CD4-positive, alpha-beta T cell treated with Interleukin-17A for 4 hours (primary cell): Measurements from ENCODE around the gene CGB2.
"Not testable (repeated sequence)": the region's sequence is repeated elsewhere in the genome, so short reads cannot be mapped to it uniquely, and the experiment has no call there.

Experiments used
- DNase-seq: peaks from one replicate; pipeline ENCODE4 v3.0.0-alpha.2; 2020; ENCODE audit warnings: mixed read lengths

The CGB2 gene

DNA sequence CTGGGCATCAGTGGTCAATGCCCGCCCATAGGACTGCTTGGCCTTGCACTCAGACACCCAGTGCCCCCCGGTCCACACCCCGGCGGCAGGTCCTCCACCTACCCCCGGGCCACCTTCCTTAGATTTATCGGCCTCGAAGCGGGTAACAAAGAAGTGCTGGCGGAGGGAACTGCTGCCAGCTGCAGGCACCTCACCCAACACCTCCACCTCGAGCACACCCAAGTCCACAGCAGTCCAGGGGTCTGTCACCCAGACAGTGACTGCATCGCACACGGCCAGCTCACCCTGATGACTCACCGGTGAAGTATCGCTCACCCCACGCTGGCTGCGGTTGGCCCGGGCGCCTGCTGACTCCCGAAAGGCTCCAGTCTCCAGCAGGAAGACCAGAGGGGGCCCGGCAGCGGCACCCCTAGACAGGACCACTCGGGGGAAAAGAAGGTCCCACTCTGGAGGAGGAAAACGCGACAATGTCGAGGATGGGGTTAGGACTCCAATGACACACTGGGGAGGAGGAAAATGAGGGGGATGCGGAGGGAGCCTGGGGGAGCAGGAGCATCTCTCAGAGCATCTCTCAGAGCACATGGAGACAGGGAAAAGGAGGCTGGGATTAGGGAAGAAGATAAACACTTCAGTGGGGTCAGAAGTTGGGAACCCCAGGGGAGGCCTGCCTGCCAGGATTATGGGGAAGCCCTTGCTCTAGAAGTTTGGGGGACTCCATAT is 7.0 kb downstream of the CGB2 start:
- DNase-seq = not testable (repeated sequence)

DNA sequence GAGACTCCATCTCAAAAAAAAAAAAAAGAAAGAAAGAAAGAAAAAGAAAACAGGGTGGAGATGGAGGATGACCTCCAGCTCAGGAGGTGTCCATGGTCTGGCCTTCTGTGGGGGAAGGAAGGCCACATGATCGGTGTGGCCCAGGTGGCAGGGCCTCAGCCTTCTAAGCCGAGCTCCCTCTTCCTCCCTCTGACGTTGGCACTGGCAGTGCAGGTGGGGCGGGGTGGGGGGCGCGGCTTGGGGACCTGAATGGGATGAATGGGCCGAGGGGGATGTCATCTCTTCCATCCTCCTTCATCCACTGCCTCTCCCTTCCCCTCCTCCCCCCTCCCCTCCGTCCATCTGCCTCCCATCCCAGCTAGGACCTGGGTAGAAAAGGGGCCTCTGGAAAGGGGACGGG is 8.0 kb downstream of the CGB2 start:
- not testable (repeated sequence) for DNase-seq

DNA sequence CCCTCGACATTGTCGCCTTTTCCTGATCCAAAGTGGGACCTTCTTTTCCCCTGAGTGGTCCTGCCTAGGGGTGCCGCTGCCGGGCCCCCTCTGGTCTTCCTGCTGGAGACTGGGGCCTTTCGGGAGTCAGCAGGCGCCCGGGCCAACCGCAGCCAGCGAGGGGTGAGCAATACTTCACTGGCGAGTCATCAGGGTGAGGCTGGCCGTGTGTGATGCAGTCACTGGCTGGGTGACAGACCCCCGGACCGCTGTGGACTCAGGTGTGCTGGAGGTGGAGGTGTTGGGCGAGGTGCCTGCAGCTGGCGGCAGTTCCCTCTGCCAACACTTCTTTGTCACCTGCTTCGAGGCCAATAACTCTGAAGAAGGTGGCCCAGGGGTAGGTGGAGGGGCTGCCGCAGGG is 10.5 kb downstream of the CGB2 start:
- DNase-seq = no peak

DNA sequence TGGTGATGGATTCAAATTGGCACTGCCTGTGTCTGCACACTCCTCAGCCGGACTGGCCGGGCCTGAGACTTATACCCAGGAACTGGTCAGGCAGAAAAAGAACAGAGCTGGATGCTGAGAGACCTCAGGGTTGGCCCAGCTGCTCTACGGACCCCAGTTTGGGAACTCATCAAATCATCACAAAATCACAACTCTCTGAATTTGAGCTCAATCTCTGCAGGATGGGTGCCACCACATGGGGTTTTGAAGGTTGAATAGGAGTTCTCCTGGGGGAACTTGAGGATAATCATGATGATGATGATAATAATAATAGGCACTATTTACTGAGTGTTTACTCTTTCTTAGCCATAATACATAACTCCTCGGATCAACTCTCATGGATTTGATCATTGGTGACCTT is 11.0 kb downstream of the CGB2 start:
- DNase-seq = not testable (repeated sequence)

DNA sequence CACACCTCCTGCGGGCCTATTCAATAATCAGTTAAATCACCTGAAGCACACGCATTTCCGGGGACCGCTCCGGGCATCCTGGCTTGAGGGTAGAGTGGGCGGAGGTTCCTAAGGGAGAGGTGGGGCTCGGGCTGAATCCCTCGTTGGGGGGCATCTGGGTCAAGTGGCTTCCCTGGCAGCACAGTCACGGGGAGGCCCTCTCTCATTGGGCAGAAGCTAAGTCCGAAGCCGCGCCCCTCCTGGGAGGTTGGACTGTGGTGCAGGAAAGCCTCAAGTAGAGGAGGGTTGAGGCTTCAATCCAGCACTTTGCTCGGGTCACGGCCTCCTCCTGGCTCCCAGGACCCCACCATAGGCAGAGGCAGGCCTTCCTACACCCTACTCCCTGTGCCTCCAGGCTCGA is 11.9 kb downstream of the CGB2 start, which contains the start of gene CGB5:
TSS of gene CGB5 (plus strand) at position 301 of the 400 bp plus-strand sequence. CDS start 362 bp downstream, outside the sequence.
- not testable (repeated sequence) for DNase-seq

DNA sequence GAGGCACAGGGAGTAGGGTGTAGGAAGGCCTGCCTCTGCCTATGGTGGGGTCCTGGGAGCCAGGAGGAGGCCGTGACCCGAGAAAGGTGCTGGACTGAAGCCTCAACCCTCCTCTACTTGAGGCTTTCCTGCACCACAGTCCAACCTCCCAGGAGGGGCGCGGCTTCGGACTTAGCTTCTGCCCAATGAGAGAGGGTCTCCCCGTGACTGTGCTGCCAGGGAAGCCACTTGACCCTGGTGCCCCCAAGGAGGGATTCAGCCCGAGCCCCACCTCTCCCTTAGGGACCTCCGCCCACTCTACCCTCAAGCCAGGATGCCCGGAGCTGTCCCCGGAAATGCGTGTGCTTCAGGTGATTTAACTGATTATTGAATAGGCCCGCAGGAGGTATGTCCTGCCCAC is 17.3 kb downstream of the CGB2 start, which contains the start of gene CGB8:
TSS of gene CGB8 (minus strand) at position 101 of the 400 bp plus-strand sequence. CDS start 372 bp downstream, outside the sequence.
- DNase-seq = not testable (repeated sequence)

DNA sequence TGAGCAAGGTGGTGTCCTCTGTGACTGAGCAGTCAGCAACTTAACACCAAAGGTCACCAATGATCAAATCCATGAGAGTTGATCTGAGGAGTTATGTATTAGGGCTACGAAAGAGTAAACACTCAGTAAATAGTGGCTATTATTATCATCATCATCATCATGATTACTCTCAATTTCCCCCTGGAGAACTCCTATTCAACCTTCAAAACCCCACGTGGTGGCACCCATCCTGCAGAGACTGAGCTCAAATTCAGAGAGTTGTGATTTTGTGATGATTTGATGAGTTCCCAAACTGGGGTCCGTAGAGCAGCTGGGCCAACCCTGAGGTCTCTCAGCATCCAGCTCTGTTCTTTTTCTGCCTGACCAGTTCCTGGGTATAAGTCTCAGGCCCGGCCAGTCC is 18.1 kb downstream of the CGB2 start:
- not testable (repeated sequence) for DNase-seq

DNA sequence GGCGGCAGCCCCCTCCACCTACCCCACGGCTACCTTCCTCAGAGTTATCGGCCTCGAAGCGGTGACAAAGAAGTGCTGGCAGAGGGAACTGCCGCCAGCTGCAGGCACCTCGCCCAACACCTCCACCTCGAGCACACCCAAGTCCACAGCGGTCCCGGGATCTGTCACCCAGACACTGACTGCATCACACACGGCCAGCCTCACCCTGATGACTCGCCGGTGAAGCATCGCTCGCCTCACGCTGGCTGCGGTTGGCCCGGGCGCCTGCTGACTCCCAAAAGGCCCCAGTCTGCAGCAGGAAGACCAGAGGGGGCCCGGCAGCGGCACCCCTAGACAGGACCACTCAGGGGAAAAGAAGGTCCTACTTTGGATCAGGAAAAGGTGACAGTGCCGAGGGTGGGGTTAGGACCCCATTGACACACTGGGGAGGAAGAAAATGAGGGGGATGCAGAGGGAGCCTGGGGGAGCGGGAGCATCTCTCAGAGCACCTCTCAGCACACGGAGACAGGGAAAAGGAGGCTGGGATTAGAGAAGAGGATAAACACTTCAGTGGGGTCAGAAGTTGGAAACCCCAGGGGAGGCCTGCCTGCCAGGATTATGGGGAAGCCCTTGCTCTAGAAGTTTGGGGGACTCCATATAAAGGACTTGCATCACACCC is 18.8 kb downstream of the CGB2 start:
- DNase-seq = not testable (repeated sequence)

DNA sequence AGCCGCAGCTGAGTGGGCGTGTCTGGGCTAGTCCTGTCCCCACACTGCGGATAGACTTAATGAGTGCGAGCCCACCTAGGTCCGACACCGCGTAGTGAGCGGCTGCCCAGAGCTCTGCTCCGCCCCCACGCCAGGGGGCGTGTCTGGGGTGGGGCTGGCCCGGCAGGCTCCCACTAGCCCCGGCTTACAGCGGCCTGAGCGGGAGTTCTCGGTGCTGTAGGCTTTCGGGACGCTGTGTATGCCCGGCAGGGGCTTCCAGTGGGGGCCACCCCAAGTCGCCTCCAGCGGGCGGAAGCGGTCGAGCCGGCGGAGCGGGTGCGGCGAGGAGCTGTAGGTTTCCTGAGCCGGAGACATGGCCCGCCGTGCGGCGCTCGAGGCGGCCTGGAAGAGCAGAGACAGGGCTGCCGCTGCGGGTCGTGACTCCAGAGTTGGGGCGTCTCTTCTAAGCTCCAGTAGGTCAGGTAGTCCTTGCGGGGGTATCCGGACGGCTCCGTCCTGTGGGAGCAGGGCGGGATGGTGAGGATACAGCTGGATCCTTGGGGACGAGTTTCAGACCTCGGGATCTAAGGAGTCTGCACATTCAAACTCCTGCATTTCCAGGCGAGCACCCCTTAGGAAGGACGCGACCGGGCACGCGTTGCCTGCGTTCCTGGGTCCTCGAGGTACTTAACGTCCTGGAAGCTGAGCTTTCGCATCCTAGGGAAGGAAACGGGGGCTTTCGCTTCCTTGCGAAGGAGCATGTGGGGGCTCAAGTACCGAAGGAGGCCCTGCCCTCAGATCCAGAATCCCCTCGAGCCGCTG is 24.6 kb downstream of the CGB2 start:
- peak; percentile 66 for DNase-seq

DNA sequence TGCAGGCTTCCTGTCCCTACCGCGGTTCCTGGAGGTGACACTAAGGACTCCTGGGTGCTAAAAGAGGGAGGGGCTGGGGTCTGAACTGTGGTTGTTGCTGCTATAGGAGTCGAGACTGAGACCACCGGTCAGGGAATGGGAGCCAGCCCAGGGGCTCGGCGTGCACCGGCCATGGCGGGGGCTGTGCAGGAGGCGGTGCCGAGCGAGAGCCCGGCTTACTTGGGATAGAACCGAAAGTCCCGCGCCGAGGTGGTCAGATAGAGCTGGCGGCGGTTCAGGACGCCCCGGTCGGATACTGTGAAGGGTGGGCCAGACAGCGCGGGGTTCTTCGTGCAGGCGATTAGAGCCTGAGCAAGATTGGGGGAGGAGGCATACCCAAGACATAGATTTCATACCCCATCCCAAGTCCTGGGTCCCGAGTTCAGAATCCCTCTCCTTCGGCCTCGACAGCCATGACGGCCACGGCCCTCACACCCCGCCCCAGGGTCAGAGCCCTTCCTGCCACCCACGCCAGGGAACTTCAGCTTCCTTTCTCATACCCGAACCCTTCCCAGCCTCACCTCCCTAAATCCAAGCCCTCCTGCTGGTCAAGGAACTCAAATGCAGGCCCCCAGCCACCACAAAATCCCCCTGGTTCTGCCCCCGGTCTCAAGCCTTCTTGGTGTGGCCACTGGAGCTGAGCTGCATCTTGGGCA is 25.4 kb downstream of the CGB2 start:
- DNase-seq = peak; percentile 24

DNA sequence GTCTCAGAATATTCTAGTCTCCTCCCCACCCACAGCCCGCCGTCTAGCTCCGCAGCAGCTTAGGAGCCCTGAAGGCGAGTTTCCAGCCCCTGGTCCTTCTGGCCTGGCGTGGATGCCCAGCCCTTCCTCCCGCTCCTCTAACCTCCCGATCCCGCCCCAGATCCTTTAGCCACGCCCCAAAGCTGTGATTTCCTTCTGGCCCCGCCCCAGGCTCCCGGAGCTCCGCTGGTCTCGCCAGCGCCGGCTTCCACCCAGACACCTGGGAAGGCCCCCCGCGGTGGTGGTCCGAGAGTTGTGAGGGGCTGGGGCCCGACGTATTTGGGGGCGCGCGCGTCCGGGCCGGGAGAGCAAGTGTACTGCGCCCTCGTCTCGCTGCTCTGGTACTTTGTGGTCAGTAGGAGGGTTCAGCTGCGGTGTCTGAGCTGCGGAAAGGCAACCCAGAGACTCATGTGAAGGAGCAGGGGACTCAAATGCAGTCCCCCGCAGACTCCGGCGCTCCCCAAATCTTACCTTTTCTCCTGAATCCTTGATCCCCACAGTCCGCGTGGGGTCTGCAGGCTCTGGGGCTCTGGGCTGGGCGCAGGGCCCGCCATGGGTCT is 26.0 kb downstream of the CGB2 start, which contains the start of gene CGB7:
TSS of gene CGB7 (minus strand) at position 114 of the 599 bp plus-strand sequence. CDS start 2,374 bp downstream, outside the sequence.
- DNase-seq = peak; percentile 69

DNA sequence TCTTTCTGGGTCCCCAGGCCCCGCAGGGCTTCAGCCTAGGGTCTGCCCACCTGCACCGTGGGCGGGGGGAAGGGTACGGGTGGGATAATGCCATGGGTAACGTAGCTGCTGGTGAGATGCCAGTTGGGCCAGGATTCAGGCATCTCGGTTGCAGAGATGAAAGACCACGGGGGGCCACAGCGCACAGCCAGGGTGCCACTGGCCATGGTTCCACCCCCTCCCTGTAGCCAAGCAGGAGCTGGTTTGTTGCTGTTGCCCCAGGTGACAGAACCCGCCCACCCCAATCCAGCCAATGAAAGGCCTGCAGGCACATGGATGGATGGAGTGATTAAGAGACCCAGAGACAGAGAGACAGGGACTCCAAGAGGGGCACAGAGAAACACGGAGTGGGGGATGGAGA is 26.9 kb downstream of the CGB2 start:
- no peak for DNase-seq

DNA sequence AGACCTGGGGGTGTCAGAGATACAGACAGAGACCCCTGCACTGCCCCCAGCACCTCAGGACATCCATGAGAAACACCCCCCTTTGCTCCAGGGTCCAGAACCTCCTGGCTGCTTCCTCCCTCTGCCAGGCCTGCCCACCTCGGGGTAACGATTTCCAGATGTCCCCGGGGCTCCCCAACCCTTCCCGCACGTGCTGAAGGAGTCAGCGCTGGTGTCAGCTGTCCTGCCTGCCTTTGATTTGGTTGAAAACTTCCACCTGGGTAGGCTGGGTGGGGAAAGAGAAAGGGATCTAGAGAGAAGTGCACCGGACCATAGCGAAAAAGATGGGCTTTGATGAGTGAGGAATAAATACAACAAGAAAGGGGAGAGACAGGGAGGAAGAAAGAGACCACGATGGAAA is 27.4 kb downstream of the CGB2 start:
- DNase-seq = no peak

DNA sequence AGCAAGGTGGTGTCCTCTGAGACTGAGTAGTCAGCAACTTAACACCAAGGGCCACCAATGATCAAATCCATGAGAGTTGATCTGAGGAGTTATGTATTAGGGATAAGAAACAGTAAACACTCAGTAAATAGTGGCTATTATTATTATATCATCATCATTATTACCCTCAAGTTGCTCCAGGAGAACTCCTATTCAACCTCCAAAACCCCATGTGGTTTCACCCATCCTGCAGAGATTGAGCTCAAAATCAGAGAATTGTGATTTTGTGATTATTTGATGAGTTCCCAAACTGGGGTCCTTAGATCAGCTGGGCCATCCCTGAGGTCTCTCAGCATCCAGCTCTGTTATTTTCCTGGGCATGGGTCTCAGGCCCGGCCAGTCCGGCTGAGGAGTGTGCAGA is 29.3 kb downstream of the CGB2 start:
- no peak for DNase-seq

DNA sequence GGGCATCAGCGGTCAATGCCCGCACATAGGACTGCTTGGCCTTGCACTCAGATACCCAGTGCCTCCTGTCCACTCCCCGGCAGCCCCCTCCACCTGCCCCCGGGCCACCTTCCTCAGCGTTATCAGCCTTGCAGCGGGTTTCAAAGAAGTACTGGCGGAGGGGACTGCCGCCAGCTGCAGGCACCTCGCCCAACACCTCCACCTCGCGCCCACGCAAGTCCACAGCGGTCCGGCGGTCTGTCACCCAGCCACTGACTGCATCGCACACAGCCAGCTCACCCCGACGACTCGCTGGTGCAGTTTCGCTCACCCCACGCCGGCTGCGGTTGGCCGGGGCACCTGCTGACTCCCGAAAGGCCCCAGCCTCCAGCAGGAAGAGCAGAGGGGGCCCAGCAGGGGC is 29.8 kb downstream of the CGB2 start:
- no peak for DNase-seq

DNA sequence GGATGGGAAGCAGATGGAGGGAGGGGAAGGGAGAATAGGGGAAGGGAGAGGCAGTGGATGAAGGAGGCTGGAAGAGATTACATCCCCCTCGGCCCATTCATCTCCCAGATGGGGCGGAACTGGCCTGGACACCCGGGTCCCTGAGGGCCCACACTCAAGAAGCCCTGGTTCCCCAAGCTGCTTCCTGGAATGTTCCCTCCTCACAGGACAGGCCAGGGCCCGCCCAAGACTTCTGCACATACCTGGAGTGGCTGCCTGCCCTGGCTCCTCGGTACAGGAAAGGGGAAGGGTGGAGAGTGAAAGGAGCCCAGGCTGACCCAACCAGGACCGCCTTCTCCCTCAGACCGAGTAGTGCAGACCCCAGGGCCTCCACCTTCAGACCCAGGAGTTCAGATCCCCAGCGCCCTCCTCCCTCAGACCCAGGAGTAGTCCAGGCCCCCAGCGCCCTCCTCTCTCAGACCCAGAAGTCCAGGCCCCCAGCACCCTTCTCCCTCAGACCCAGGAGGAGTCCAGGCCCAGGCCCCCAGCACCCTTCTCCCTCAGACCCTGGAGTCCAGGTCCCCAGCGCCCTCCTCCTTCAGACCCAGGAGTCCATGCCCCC is 32.4 kb downstream of the CGB2 start:
- no peak for DNase-seq

DNA sequence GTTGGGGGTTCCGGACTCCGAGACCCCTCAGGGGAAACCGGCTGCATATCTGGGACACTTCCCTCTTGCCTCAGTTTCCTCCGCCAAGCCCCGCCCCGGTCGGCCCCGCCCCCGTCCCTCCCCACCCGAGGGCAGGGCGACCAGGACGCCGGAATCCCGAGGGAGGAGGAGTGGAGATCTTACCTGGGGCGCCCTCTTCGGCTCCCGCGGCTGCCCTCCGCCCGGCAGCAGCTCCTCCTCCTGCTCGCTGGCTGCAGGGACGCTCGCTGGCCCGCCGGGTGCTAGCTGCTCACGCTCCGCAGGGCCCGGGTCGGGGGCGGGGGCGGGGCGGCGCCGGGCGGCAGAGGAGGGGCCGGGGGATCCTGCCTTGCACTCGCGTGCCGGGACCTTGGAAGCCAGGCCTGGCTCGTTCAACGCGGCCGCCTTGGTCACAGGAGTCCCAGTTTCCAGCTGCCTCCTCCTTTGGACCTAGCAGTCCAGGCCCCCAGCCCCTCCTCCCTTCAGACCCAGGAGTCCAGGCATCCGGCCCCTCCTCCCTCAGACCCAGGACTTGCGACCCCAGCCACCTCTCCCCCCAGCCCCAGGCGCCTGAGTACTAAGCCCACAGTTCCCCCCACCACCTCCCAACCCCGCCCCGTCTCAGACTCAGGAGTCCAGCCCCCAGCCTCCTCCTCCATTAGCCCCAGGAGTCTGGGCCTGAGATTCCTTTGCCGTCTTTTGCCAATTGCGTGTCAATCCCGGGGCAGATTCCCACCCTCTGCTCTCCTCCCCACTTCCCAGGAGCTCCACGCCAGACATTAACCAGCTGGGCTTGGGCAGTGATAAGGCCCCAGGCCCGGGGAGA is 33.3 kb downstream of the CGB2 start, which contains the start of gene NTF4:
TSS of gene NTF4 (minus strand) at position 51 of the 844 bp plus-strand sequence. CDS start 2,821 bp downstream, outside the sequence.
- DNase-seq = peak; percentile 8

DNA sequence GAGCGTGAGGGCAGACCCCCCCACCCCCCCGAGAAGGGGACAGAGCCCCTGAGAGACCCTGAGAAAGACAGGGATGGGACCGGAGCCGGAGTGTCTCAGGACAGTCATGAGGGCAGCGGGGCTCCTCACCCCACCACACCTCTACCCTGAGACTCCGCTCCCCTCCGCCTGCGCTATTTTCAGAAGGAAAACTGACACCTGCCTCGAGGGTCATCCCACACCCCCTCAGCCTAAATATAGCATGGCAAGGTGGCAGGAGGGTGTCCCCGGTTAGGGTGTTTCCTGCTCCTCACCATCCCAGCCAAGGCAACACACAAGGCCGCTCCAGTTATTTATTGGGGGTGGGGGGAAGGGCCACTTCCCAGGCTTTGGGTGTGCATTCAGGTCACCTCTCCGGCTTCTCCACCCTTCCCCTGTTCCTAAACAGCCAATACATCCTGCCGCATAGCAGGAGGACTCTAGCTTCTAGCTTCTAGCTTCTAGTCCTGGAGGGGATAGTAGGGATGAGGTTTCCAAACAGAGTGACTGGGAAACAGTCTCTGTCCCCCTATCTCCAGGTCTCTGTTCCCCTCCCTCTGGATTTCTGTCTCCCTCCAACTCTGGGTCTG is 34.3 kb downstream of the CGB2 start:
- DNase-seq = no peak

DNA sequence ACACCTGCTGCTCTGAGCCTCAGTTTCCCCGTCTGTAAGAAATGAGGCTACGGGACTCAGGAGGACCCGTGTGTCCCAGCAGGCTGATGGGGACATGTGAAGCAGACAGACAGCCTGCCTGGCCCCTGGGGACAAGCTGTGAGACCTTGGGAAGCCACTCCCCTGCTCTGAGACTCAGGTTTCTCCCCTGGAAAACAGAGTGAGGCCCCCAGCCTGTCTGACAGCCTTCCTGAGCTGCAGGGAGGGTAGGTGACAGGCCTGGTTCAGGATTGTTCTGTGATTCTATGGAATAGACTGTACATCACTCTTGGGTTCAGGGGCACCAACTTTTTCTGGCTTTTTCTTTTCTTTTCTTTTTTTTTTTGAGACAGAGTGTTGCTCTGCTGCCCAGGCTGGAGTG is 35.9 kb downstream of the CGB2 start:
- no peak for DNase-seq

DNA sequence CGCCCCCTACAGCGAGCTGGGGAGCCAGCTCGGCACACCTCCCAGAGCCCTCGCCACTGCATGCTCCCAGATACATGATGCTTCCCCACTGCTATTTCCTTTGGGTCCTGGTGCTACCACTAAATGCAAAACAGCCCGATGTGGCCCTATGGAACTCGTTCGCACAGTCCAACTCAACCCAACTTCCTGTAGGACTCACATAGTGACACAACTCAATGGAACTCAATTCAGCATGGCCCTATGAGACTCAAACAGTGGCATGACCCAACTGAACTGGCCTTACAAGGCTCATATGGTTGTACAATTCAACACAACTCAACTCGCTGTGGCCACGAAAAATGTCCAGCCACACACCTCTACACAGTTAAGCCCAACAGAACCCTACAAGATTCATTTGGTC is 37.3 kb downstream of the CGB2 start:
- no peak for DNase-seq
